Fibroblast of the conjunctiva (primary cell): Measurements from ENCODE around the gene ALG14.
"Not testable (repeated sequence)": the region's sequence is repeated elsewhere in the genome, so short reads cannot be mapped to it uniquely, and the experiment has no call there.

Experiments
- DNase-seq: peaks from one replicate; pipeline ENCODE4 v3.0.0-alpha.2; 2010; ENCODE audit warnings: low read depth

Gene ALG14, protein sequence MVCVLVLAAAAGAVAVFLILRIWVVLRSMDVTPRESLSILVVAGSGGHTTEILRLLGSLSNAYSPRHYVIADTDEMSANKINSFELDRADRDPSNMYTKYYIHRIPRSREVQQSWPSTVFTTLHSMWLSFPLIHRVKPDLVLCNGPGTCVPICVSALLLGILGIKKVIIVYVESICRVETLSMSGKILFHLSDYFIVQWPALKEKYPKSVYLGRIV

DNA sequence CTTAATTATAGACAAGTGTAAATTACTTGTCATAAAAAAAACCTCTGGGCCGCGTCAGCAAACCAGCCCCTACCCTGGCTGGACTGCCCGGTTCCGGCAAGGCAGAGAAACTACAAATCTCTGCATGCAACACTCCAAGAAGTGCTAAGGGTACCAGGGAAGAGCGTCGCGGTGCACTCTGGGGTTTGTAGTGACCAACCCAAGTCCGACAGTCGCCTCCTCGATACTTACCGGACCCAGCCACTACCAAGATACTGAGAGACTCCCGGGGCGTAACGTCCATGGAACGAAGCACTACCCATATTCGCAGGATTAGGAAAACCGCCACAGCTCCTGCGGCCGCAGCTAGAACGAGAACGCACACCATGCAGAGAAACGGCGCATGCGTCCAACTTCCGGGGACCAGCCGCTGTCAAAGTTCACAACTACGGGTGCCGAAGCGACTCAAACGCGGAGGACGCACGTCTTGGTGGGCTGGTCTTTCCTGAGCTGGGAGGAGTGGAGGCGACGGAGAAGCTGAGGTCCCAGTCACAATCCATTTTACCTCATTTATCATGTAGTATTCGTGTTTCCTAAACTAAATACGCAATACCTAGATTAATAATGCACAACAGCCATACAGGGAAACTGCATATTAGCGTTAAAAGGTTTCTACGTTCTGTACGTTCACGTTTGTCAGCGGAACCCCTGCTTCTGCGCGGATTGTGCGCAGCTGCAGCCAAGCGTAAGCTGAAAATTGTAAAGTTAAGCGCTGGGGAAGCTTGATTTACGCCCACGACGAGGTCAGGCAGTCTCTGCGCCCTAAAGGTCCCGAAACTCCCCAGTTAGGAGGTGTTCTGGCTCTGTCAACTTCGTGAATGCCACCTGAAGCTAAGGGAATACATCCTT is at the start of gene ALG14:
TSS of gene ALG14 (minus strand) at position 420 of the 888 bp plus-strand sequence. CDS start at position 367, 53 bp downstream.
- peak; percentile 91 for DNase-seq

DNA sequence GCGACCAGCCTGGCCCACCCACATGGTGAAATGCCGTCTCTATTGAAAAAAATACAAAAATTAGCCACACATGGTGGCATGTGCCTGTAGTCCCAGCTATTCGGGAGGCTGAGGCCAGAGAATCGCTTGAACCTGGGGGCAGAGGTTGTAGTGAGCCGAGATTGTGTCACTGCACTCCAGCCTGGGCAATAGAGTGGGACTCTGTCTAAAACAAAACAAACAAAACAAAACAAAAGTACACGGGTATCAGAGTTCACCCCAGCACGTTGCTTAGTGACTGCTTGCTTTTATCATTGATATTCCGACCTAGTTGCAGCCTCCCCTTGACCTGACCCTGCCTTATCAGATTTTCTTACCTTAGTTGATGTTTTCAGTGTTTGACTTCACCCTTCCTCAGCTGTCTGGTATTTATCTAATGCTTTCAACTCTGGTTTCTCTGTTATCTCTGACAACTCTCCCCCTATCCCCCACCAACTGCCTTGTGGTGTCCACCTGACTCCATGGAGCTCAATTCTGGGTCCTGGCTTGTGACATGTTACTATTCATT is 49.5 kb upstream of the ALG14 start:
- DNase-seq: no peak

DNA sequence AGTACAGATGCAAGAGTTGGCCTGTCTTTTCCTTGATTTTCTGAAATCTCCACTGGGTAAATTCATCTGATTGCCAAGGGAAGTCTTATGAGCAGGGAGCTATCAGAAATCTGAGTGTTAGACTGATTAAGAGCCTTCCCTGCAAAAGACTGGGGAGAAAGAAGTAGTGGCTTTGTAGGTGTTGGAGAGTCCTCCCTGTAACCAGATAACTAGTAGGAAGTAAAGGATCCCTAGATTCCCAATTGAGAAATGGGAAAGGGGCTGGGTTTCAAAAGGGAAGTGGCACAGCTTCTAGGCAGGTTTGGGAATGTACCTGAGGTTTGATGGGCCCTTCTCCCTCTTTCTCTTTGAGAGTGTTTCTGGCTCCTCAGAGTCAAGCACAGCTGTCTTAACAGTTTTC is 46.5 kb upstream of the ALG14 start:
- no peak for DNase-seq

DNA sequence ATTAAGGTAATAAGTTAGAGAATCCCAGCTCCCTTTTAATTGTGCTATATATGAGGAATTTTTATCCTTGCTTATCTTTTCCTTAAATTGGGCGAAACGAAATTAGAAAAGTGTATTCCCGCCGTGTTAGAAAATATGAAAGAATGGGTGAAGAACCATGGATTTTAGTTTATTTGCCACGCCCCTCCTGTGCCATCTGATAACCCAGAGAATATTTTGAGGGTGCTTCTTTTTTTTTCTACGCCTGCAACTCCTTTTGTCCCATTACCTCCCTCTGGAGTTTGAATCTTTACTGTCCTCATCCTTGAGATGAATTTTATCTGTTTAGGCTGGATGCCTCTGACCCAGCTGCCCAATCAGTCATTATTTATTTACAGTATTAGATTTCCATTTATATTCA is 46.0 kb upstream of the ALG14 start:
- DNase-seq: no peak

DNA sequence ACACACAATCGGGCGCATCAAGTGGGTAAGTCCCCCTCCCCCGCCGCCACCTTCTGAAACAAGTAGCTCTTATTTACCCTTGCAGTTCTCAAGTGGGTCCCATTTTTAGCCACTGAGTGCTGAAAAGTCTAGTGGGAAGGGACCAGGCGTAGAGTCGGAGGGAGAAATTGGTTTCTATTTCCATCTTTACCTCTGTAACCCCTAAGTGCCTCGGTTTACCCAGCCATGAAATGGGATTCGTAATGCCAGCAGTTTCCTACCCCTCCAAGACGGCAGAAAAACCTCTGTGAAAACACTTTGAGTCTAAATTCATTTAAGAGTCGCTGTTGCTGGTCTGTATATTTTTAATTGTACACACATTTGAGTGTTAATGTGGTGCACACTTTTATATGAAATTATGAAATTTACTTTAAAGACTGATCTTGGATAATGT is 45.3 kb upstream of the ALG14 start:
- DNase-seq: no peak

DNA sequence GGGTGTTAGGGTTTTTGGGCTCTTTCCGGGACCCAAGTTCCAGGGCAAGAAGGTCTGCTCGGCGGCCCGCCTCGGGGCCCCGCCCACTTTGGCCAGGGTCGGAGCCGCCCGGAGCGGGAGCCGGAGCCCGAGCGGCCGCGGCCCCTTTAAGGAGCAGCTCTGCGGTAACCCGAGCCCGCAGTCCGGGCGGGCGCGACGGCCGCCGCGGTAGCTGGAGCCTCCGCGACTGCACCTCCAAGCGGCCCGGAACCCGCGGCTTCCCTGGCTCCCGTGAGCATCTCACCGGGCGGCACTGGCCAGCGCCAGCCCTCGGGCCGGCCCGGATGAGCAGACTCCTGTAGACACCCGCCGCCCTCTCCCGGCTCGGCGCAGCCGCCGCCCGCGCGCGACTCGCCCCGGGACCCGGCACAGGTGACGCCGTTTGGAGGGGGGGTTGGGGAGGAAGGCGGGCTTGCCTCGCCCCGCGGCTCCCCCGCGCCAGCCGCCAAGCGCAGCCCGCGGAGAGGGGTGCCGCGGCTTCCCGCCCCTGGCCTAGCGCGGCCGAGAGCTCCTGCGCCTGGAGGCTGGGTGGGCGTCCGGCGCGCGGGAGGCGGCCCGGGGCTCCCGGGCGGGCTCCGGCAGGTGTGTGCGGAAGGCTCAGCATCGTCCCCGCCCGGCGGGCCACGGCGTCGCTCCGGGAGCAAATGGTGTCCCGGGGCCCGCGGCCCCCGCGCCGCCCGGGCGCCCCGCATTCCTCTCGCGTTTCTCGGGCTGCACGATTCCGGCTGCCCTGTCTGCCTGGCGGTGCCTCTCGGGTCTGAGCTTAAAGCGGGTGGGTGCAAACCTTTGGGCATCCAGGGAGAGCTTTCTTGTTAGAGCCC is 44.7 kb upstream of the ALG14 start, which contains the start of gene TLCD4:
TSS of gene TLCD4 (plus strand) at position 149 of the 860 bp plus-strand sequence. CDS start 26,547 bp downstream, outside the sequence.
- no peak for DNase-seq

DNA sequence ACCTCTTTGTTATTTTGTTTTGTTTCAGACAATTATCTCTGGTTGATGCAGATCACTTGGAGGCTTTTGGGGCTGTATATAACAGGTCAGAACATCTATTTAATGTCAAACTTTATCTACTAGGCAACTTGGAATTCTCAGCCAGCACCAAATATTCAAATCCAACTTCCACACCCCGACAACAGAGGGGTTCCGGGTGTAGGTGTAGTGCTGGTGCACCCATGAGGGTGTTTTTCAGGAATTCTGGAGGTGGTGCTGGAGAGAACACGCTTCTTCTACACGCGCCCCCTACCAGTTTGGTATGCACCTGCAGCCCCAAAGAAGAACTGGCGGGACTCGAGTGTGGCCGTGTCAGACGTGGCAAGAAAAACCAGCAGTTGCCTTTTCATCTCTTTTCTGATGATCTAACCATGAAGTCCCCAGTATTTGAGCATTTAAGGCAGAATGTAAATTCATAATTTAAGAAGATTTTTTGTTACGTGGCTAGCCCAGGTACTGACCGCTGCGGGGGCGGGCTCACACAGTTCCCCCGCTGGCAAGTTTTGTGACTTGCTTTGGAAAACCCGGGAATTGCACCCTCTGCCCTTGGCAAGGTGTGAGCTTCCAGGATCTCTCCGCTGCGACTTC is 43.9 kb upstream of the ALG14 start:
- no peak for DNase-seq

DNA sequence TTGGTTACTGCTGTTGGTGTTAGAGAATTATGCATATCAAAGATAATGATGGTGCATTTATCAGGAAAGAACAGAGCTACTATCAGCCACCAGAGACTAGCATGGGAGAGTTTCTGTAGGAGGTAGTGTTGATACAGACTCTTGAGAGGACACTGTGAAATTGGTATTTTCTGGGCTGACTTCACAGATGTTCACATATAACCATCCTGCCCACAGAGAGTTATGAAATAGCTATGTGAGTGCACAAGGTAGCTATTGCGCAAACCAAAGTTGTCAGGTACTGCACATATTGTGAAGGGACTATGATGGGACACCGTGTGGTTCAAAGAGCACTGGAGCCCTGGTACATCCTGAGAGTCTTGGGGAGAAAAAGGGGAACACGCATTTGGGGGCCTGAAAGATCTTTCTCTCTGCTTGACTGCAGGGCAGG is 43.0 kb upstream of the ALG14 start:
- no peak for DNase-seq

DNA sequence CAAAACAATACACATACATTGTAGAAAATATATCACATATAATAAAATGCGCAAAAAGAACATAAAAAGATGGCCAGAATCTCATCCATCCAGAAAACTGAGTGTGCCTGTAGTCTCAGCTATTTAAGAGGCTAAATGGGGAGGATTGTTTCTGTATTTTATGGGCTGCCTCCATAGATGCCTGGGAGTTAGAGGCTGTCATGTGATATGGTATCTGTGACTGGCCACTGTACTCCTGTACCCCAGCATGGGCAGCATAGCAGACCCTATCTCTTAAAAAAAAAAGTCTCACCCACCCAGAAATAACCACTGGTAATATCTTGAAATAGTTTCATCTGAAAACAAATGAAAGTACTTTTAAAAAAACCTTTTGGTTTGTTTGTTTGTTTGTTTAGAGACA is 40.9 kb upstream of the ALG14 start:
- no peak for DNase-seq

DNA sequence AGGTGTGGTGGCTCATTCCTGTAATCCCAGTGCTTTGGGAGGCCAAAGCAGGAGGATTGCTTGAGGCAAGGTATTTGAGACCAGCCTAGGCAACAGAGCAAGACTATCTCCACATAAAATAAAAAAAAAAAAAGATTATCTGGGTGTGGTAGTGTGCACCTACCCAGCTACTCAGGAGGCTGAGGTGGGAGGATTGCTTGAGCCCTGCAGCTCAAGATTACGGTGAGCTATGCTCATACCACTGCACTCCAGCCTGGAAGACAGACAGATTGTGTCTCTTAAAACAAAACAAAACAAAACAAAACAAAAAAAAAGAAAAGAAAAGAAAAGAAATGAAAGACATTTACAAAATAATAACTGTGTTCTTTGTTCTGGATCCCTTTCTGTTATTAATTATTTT is 38.3 kb upstream of the ALG14 start:
- DNase-seq: no peak

DNA sequence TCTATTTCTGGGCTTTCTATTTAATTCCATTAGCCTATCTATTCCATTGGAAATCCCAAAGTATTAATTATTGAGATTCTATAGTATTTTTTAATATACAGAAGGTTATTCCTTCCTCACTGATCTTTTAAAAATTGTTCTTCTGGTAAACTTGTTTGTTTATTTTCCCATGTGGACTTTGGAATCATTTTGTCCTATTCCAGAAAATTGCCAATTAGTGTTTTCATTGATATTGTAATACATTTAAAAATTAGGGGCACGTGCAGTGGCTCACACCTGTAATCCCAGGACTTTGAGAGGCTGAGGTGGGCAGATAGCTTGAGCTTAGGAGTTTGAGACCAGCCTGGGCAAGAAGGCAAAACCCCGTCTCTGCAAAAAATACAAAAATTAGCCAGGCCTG is 36.0 kb upstream of the ALG14 start:
- no peak for DNase-seq

DNA sequence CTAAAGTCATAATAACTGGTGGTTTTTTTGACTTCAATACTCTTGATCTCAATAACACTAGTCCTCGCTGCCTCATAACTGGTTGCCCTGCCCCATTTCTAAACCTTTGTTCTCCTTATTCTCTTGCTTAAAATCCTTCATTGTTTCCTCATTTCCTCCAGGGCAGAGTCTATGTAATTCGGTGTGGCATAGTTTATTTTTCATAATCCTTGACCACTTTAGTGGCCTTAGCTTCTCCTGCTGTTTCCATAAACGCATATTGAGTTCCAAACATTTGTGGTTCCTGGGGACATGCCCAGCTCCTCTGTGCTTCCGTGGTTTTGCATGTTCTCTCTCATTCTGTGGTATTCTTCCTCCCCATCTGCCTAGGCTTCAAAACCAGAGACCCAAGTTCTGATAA is 25.4 kb upstream of the ALG14 start:
- no peak for DNase-seq

DNA sequence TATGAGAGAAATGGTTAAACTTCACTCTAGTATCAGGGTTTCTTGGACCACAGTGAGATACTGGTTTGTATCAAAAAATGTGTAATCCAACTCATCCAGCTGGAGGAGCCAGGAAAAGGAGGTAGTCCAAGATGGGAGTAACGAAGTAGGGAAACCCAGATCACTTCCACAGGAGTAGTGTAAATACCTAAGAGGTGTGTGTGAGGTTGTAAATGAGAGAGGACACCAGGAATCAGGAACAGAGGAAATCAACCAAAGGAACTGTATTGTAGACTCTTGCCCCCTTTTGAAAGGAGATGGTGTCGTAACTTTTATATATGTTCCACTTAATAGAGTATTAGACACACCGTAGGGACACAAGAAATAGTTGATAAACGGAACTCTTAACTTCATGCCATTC is 24.7 kb upstream of the ALG14 start:
- DNase-seq: no peak

DNA sequence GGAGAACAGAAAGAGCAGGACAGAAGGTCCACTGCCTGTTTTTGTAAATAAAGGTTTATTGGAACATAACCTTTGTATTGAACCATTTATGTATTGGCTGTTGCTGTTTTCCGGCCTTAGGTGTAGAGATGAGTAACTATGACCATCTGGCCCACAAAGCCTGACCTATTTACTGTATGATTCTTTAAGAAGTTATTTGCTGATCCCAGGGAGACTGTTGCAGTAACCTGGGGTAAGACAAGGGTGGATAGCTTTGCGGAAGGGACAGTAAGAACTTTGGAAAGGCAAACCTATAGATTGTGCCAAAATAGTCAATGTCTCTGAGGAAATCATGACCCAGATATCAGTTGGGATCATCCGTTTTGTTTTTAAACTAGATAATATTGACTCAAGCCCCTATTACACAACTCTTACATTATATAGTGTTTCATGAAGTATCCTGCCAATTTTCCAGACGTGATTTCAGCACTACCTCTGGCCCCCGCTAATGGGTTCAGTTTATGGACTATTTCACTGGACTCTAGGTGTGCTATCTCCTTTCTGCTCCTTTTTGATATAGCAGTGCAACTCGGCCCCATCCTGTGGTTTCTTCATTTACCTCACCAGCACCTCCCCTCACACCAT is 23.6 kb upstream of the ALG14 start:
- DNase-seq: no peak

DNA sequence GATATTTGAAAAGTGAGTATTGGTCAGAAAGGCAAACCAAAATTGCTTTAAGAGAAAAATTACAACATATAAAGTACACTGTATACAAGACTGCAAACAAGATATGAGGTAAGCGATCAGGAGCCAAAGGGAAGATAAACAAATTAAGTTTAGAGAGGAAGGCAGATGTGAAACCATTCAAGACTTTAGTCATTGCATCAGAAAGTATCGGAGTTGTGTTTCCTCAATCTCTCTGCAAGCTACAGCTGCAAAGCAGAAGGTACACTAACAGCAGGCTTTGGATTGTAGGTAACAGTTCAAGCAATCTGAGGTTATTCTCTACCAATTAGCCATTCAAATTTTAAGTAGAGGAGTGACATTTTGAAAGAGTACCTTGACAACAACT is 23.1 kb upstream of the ALG14 start:
- no peak for DNase-seq

DNA sequence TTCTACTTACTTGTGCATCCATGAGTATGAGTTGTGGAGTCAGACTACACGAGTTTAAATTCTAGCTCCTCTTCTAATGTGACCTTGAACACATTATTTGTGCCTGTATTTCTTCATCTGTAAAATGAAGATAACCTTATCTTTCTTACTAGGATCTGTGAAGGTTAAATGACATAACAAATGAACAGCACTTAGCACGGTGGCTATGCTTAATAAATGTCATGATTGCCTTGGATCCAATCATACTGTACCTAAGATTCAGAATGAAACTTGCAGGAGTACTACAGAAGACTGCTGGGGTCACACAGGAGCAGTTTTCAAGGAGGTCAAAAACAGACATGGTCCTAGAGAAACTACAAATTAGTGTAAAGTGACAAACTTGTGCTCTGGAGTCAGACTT is 22.2 kb upstream of the ALG14 start:
- no peak for DNase-seq

DNA sequence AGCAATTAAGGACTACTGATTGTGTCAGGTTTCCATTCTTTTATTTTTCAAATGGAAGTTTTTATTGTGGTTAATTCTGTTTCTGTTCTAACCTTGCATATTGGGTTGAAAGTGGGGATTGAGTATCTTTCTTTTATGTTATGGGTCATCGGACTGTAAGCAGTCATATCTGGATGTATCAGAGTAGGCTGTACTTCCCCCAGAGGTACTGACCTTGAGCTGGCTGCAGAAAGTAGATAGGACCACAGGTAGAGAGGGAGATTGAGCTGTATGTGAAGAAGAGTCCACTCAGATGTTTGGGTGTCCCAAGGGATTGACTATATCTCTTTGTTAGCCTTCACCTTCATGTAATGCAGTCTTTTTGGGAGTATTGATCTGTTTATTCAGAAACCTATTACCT is 20.5 kb upstream of the ALG14 start:
- DNase-seq: no peak

DNA sequence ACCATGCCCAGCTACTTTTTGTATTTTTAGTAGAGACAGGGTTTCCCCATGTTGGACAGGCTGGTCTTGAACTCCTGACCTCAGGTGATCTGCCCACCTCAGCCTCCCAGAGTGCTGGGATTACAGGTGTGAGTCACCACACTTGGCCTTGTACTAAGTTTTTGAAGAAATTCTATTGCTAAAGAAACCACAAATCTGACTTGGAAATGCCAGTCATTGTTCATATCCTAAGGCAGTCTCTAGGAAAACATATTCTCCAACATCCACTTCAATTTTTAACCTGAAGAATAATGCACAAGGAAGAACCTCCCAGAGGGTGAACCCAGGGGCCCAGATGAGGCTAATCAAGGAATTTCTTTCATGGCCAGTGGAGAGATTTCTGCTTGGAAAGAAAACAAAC is 20.1 kb upstream of the ALG14 start:
- DNase-seq: not testable (repeated sequence)

DNA sequence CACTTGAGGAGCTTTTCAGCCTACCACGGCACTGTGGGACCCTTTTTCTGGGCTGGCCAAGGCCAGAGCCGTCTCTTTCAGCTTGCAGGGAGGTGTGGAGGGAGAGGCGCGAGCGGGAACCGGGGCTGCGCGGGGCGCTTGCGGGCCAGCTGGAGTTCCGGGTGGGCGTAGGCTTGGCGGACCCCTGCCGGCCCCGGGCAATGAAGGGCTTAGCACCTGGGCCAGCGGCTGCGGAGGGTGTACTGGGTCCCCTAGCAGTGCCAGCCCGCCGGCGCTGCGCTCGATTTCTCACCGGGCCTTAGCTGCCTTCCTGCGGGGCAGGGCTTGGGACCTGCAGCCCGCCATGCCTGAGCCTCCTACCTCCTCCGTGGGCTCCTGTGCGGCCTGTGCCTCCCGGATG is 18.5 kb upstream of the ALG14 start:
- not testable (repeated sequence) for DNase-seq

DNA sequence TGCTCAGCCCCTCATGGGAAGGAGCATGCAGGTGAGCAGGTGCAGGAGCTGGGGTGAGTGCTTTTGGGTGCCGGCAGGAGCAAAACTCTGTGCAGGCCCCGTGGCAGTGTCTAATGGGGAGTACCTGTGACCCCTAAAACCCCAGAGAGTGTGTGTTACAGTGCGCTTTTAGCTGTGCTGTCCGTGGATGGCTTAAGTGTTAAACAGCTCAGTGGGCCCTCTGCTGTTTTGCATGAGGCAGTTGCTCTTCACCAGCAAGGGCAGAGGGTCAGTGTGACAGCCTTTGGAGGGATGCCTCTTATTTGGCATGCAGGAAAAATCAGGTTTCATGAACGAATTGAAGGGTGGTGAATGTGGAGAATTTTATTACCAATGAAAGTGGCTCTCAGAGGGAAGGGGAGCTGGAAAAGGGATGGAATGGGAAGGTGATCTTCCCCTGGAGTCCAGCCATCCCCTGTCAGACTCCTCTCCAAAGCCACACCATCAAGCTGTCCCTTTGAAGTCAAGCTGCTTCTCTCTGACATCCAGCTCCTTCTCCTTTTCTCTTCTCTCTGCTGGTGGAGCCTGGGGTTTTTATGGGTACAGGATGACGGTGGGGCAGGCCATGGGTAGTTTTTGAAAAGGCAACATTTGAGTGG is 17.0 kb upstream of the ALG14 start:
- DNase-seq: no peak

DNA sequence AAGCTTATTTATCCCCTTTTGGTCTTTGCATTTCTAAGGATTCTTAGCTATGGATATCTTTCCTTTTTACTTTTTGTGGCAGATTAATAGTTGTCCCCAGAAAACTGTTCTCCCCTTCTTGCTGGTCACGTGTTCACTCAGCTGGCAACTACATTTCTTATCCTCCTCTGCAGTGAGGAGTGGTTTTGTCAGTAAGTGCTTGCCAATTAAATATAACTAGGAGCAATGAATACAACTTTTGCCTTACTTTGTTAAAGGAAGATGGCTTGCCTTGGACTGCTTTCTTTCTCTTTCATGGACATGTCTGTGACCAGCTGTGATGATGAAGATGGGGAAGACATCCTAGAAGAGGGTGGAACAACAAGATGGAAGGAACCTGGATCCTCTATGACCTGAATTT is 15.6 kb upstream of the ALG14 start:
- DNase-seq: no peak
